AML-193 (cell line): ENCODE data around the gene ACSS3.
"Not testable (repeated sequence)": the region's sequence is repeated elsewhere in the genome, so short reads cannot be mapped to it uniquely, and the experiment has no call there.

ENCODE experiments used
- DNase-seq, 2 experiments: peaks; one replicate each; lab custom pipeline; 2025; lab: John Stamatoyannopoulos, UW

ACSS3 gene

GRCh38 chr12:81077686-81078441, at the start of gene ACSS3:
TSS of gene ACSS3 (plus strand) at chr12:81078079. CDS start at chr12:81078121, 42 bp downstream.
- no peak for DNase-seq

DNA sequence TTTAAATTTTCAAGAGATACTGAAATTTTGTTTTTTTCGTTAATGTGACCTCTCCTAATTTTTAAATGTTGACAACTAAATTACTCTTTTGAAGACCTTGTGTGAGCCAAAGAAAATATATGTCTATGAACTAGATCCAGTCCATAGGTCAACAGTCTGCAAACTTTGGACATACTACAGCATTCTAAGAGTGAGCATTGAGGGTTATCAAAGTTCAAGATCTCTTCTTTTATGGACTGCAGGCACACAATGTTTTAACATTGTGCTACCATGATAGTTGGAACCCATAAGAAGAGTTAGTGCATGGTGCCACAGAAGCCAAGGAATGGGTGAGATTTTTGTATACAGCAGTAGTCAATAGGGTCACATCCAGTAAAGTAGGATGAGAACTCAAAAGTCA, 43.0 kb upstream of the ACSS3 start:
- DNase-seq, result no peak

GRCh38 chr12:81039231-81039630, 38.6 kb upstream of the ACSS3 start:
- DNase-seq, result no peak

- no peak for DNase-seq
Observed at GRCh38 chr12:81043979-81044740, 33.7 kb upstream of the ACSS3 start.

DNA sequence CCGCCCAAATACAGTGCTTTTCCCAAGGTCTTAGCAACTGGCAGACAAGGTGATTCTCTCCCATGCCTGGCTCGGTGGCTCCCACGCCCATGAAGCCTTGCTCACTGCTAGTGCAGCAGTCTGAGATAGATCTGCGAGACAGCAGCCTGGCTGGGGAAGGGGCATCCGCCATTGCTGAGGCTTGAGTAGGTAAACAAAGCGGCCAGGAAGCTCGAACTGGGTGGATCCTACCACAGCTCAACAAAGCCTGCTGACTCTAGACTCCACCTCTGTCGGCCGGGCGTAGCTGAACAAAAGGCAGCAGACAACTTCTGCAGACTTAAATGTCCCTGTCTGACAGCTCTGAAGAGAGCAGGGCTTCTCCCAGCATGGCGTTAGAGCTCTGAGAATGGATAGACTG, 12.9 kb upstream of the ACSS3 start:
- not testable (repeated sequence) for DNase-seq

DNA sequence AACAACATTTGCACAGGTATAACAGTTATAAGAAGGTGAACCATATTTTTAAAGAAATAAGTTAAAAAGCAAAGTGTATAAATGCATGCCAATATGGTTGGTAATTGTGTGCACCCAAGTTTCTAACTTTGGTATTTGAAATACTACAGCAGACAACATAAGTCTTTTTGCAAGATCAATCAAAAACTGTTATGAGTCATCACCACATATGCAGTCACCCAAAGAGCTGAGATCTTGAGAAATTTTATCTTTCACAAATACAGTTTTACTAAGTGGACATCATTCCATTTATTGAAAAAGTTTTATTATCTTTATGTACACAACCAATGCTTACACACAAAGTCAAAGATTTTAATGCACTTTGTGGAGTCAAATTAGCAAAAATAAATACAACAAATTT, 7.0 kb upstream of the ACSS3 start:
- DNase-seq, result no peak

DNA sequence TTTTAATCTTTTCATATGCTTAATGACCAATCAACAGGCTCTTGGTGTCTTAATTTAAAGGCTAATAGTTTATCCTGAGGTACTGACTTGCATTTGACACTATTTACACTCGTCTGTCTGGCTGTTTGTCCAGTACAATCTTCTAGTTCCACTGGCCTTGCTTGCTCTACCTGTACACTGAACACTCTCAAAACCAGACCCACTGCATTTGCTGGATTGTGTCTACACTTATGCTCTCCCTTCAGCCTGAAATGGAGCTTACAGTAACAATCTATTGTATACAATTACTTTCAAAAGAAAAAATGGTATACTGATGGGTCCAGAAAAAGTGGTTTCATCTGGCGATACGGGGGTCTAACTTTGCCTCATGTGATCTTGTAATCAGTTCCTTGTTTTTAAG, 2.3 kb upstream of the ACSS3 start:
- DNase-seq, result no peak

DNA sequence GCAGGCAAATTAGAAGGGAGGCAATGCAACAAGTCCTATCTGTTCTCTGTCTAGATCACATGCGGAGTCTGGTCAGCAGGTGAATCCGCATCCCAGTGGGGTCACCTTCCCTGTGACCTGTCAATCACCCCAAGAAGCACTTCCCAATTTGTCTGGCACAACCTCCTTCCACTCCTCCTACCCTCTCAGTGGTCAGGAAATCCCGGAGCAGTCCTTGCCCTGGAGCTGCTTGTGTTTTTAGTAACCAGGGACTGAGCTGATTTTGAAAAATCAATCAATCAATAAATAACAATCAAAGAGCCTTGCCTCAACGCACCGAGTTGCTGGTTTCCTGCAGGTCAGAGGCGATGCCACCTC, 572 bp upstream of the ACSS3 start:
- no peak for DNase-seq

DNA sequence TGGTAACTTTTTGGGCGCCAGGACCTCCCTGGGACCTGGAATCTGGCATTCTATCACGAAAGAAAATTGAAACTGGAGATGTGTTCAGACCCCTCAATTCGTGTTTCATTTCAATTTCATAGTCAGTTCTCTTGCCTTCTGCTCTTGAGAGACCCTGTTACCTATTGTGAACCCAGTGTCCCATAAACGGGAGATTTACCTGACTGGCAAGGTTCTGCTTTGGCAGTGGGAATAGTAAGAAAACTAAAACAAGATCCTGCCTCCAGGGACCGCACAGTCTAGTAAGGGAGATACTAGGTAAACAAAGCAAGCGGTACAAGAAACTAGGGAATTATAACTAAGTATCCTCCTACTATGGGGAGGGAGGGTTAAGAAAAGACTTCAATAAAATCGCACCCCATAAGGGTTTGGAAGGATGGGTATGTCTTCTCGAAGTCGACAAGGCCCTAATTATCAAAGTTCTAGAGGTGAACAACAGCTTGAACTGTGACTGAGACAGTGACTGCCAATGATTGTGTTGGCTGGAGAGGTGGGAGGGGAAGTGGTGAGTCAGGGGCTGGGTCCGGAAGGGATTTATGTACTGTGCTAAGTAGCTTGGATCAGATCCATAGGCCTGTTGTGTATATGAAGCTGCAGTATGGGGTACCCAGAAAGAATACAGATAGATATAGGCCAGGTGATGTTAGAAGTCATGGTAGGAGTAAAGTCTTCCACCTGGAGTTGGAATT, 754 bp downstream of the ACSS3 start:
- no peak for DNase-seq

DNA sequence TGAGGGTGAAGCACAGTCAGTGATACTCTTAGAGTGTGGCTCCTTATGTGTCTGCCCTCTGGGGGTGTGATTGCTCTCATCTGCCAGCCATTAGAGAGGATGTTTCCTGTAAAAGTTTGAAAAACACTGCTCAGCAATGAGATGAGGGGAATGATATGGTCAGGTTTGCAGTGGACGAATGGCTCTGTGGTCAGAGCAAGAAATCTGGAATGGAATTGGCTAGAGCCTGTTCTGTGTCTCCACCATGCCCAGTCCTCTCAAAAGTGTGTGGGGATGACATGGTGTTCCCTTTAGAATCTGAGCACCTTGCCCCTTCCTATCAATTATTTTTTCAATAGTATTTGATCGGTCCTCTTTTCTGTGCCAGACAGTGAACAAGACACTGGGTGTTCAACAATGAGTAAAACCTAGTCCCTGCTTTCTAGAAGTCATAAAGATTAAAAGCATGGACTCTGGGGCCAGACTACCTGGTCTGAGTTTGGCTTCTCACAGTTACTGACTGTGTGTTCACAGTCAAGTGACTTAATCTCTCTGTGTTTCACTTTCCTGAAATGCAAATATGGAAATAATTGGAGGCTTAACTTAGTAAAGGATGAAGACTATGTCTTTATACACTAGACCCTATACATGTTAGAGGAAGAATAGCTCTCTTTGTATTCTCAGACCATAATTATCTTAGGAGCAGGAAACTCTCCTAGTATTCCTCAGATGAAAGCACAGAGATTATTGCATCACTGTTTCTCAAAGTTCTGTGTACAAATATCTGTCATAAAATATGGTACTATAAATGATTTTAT, 1.6 kb downstream of the ACSS3 start:
- DNase-seq, result no peak

- no peak for DNase-seq
Observed at GRCh38 chr12:81080431-81080983, 2.6 kb downstream of the ACSS3 start.

DNA sequence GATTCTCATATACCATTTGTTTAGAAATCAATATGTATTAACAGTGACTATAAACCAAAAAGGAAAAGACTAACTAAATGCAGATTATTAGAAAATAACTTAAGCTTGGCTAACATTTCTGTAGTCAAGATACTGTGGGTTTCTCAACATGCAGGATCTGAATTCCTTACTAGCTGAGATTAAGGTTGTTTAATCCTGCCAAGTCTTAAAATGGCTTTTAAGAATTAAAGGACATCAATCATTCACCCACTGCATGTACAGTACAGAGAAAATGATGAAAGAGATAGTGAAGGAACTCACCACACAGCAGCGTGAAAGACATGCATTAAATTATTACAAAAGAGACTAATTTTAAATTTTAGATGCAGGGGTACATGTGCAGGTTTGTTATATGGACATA, 3.8 kb downstream of the ACSS3 start:
- DNase-seq, result no peak

- no peak for DNase-seq
Observed at GRCh38 chr12:81083018-81083417, 5.1 kb downstream of the ACSS3 start.

GRCh38 chr12:81083906-81084513, 6.1 kb downstream of the ACSS3 start:
- DNase-seq, result no peak

- DNase-seq, result no peak
Observed at GRCh38 chr12:81084811-81085350, 7.0 kb downstream of the ACSS3 start.

GRCh38 chr12:81085832-81086231, 8.0 kb downstream of the ACSS3 start:
- DNase-seq, result no peak

GRCh38 chr12:81086342-81086741, 8.5 kb downstream of the ACSS3 start:
- DNase-seq, result no peak

DNA sequence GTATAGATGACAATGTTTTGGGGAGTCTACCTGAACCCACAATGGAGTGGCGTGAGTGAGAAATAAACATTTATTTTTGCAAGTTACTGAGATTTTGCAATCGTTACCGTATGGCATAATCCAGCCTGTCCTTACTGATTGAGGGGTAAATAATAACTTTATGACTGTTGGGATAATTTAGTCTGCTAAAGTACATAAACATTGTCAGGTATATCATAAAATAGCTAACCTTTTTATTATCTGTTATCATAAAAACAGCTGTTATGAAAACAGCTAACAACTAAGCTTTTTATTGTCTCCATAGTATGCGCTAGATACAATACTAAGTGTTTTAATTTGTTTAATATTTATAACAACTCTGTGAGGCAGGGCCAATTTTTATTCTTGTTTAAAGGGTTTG, 10.3 kb downstream of the ACSS3 start:
- DNase-seq, result no peak

DNA sequence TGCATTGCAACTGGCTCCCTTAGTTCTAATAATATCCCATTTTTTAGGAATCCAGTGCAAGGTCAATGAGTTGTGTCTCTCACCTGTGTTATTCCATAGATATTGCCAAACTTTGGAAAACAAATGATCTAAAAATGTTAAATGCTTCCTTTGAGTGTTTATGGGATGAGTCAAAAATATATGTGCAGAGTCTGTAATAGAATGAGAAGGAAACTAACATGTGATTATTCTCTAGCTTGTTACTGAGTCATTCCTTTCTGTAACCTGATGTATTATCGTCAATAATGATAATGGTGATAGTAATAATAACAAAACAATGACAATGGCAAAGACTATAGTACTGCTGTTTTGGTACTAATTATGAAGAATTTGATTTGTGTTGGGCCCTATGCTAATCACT, 11.5 kb downstream of the ACSS3 start:
- DNase-seq, result no peak

DNA sequence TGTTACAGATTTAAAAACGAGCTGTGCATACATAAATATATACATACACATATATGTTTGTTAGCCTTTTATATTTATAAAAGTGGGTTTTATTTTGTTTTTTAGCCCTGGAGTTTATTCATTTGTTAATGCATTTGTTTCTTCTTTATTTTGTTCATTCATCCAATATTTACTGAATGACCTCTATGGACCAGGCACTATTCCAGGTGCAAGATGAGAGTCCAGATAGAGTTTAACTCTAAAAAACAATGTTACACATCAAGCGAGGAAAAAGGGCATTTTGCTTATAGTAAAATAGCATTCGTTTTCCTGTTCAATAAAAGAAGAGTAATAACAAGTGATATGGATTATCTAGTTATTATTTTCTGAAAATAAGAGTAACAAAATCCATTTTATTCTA, 14.2 kb downstream of the ACSS3 start:
- no peak for DNase-seq

- DNase-seq, result no peak
Observed at GRCh38 chr12:81094718-81095360, 17.0 kb downstream of the ACSS3 start.
